NCI-H748 treated with DMSO at 0.1 percent for 48 hours (cell line): ENCODE data around the gene IL22RA2.

Source experiments
- DNase-seq: peaks from one replicate; lab custom pipeline; 2025; lab: John Stamatoyannopoulos, UW

The IL22RA2 gene

GRCh38 chr6:137166247-137167098, 7.0 kb downstream of the IL22RA2 start:
- no peak for DNase-seq

GRCh38 chr6:137165375-137166246, 7.8 kb downstream of the IL22RA2 start:
- no peak for DNase-seq

GRCh38 chr6:137163732-137164318, 9.6 kb downstream of the IL22RA2 start:
- no peak for DNase-seq

GRCh38 chr6:137162692-137163306, 10.6 kb downstream of the IL22RA2 start:
- no peak for DNase-seq

GRCh38 chr6:137161949-137162348, 11.5 kb downstream of the IL22RA2 start:
- DNase-seq: no peak

- no peak for DNase-seq
Observed at GRCh38 chr6:137160763-137161162, 12.7 kb downstream of the IL22RA2 start.

GRCh38 chr6:137159912-137160311, 13.5 kb downstream of the IL22RA2 start:
- DNase-seq: no peak

- no peak for DNase-seq
Observed at GRCh38 chr6:137157601-137158000, 15.8 kb downstream of the IL22RA2 start.

- no peak for DNase-seq
Observed at GRCh38 chr6:137156650-137157049, 16.8 kb downstream of the IL22RA2 start.

- DNase-seq: no peak
Observed at GRCh38 chr6:137155830-137156229, 17.6 kb downstream of the IL22RA2 start.

- DNase-seq: no peak
Observed at GRCh38 chr6:137150072-137150471, 23.4 kb downstream of the IL22RA2 start.

GRCh38 chr6:137149035-137149393, 24.4 kb downstream of the IL22RA2 start:
- DNase-seq: no peak

- DNase-seq: no peak
Observed at GRCh38 chr6:137148306-137149034, 25.0 kb downstream of the IL22RA2 start.

- DNase-seq: no peak
Observed at GRCh38 chr6:137147195-137147594, 26.2 kb downstream of the IL22RA2 start.

GRCh38 chr6:137146206-137146605, 27.2 kb downstream of the IL22RA2 start:
- DNase-seq: no peak

GRCh38 chr6:137145421-137145820, 28.0 kb downstream of the IL22RA2 start:
- no peak for DNase-seq

- DNase-seq: no peak
Observed at GRCh38 chr6:137136065-137136464, 37.4 kb downstream of the IL22RA2 start.

GRCh38 chr6:137134483-137134882, 39.0 kb downstream of the IL22RA2 start:
- no peak for DNase-seq

GRCh38 chr6:137133122-137133521, 40.3 kb downstream of the IL22RA2 start:
- DNase-seq: no peak

- DNase-seq: no peak
Observed at GRCh38 chr6:137126875-137127485, 46.5 kb downstream of the IL22RA2 start.

GRCh38 chr6:137123078-137123477, 50.4 kb downstream of the IL22RA2 start:
- no peak for DNase-seq
